B cell (primary cell): Measurements from ENCODE around the gene PYGO2.

Experiments
- EZH2 ChIP-seq: IDR thresholded peaks from 2 replicates; pipeline ENCODE4 v1.6.1; 2012; ENCODE audit warnings: borderline replicate concordance, low read depth, mild to moderate bottlenecking, moderate library complexity, low read length; ENCODE audit not compliant: insufficient read depth, poor library complexity, severe bottlenecking
- TF ChIP-seq, protein P1 (sequence below): fragments of 200-600 bp; IDR thresholded peaks from one replicate; pipeline ENCODE4 v1.8.0; 2022; ENCODE audit warnings: antibody characterized with exemption, mild to moderate bottlenecking

- TF ChIP-seq, protein P1, sequence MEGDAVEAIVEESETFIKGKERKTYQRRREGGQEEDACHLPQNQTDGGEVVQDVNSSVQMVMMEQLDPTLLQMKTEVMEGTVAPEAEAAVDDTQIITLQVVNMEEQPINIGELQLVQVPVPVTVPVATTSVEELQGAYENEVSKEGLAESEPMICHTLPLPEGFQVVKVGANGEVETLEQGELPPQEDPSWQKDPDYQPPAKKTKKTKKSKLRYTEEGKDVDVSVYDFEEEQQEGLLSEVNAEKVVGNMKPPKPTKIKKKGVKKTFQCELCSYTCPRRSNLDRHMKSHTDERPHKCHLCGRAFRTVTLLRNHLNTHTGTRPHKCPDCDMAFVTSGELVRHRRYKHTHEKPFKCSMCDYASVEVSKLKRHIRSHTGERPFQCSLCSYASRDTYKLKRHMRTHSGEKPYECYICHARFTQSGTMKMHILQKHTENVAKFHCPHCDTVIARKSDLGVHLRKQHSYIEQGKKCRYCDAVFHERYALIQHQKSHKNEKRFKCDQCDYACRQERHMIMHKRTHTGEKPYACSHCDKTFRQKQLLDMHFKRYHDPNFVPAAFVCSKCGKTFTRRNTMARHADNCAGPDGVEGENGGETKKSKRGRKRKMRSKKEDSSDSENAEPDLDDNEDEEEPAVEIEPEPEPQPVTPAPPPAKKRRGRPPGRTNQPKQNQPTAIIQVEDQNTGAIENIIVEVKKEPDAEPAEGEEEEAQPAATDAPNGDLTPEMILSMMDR = no peak
- TF ChIP-seq EZH2 = no peak
Observed at GRCh38 chr1:154982897-154983648, 21.5 kb upstream of the PYGO2 start, which contains the start of gene FLAD1.
